Thoracic aorta (tissue), 2 donors: ENCODE data around the gene REM2. TPM values are rescaled to one million over a fixed set of nuclear protein-coding genes. Genes with fewer than 3 reads are reported as not detected.

Source experiments
- ATAC-seq: fragments of 150-250 bp; one replicate; pipeline ENCODE4 v1.8.0; 2017; ENCODE audit warnings: low read depth; ENCODE audit not compliant: insufficient number of reproducible peaks, low FRiP score
- DNase-seq: peaks from one replicate; pipeline ENCODE4 v3.0.0-alpha.2; 2020; ENCODE audit warnings: low spot score
- H3K27ac ChIP-seq, 2 donors: fragments of 200-600 bp; sonication (generic); 1 replicate in 1 of 2; 2 replicates in 1 of 2; pipeline ENCODE4 v1.5.1; 2016; ENCODE audit warnings: mild to moderate bottlenecking in 2 of 2, moderate library complexity in 2 of 2
- H3K27me3 ChIP-seq: fragments of 200-600 bp; sonication (generic); replicated peaks from 2 replicates; pipeline ENCODE4 v1.6.0; 2016; ENCODE audit warnings: mild to moderate bottlenecking; ENCODE audit not compliant: insufficient read depth
- H3K36me3 ChIP-seq: fragments of 200-600 bp; sonication (generic); one replicate; pipeline ENCODE4 v1.5.1; 2016
- H3K4me1 ChIP-seq, 2 donors: fragments of 200-600 bp; sonication (generic); 1 replicate in 1 of 2; 2 replicates in 1 of 2; pipeline versions ENCODE4 v1.5.1 to v1.6.0; 2016; ENCODE audit warnings: low read depth in 2 of 2, mild to moderate bottlenecking in 1 of 2; ENCODE audit not compliant: control insufficient read depth in 1 of 2
- H3K4me3 ChIP-seq: fragments of 200-600 bp; sonication (generic); 2 replicates; pipeline ENCODE4 v1.5.1; 2016; ENCODE audit warnings: mild to moderate bottlenecking
- H3K9me3 ChIP-seq: fragments of 200-600 bp; sonication (generic); 2 replicates; pipeline ENCODE4 v1.5.1; 2016
- total RNA-seq, 2 donors: library from RNA; depleted of rRNA; stranded (reverse); fragments of >200 nt; gene quantifications; one replicate each; pipeline versions ENCODE4 v1.1.0 to v1.2.3, GENCODE V29; 2016
- TF ChIP-seq, protein P1 (sequence below): fragments of 200-600 bp; sonication (generic); IDR thresholded peaks from one replicate; pipeline ENCODE4 v1.5.1; 2019; ENCODE audit warnings: antibody characterized with exemption

The REM2 gene
- total RNA-seq, 2 donors from 2014 or later = 0.28 TPM; not detected in 1

GRCh38 chr14:22837750-22838538 lies 45.1 kb upstream of the REM2 start:
- DNase-seq = no peak
- H3K27ac ChIP-seq = peak overlapping the region; percentile 95 to 98
- peak; percentile 45 for ATAC-seq
- peaks cover 16 to 37% of the 10 kb centered on the region in 2 donors for H3K4me1 ChIP-seq
- peaks cover 24% of the 10 kb centered on the region for H3K36me3 ChIP-seq
- TF ChIP-seq, protein P1, sequence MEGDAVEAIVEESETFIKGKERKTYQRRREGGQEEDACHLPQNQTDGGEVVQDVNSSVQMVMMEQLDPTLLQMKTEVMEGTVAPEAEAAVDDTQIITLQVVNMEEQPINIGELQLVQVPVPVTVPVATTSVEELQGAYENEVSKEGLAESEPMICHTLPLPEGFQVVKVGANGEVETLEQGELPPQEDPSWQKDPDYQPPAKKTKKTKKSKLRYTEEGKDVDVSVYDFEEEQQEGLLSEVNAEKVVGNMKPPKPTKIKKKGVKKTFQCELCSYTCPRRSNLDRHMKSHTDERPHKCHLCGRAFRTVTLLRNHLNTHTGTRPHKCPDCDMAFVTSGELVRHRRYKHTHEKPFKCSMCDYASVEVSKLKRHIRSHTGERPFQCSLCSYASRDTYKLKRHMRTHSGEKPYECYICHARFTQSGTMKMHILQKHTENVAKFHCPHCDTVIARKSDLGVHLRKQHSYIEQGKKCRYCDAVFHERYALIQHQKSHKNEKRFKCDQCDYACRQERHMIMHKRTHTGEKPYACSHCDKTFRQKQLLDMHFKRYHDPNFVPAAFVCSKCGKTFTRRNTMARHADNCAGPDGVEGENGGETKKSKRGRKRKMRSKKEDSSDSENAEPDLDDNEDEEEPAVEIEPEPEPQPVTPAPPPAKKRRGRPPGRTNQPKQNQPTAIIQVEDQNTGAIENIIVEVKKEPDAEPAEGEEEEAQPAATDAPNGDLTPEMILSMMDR = no peak
- no peaks in the 10 kb centered on the region for H3K9me3 ChIP-seq
- no peaks in the 10 kb centered on the region for H3K27me3 ChIP-seq
- peak overlapping the region; percentile 96 for H3K4me3 ChIP-seq

DNA sequence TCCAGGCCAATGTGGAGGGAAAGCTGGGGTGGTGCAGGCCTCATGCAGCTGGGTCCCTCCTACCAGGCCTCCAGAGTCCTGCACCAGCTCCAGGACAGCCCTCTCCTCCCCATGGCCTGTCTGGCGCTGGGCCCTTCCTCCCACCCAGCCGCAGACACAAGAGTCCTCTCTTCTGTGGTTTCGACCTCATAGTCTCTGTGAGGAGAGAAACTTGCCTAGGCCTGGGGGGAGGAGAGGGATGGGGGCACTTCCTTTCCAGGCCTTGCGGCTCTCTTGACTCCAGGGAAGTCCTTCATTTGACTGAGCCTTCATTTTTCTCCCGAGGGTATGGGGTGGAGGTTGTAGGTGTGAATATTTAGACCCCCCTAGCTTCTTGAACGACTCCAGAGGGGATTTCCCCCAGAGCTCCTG lies 44.4 kb upstream of the REM2 start:
- Histone ChIP-seq H3K9me3 (no peaks in the 10 kb centered on the region), H3K4me3 (peak overlapping the region; percentile 96), H3K36me3 (peaks cover 31% of the 10 kb centered on the region), H3K4me1 (peaks cover 16 to 42% of the 10 kb centered on the region in 2 donors), H3K27me3 (no peaks in the 10 kb centered on the region), H3K27ac (peak overlapping the region; percentile 95 to 98)
- DNase-seq (no peak), ATAC-seq (no peak)
- TF ChIP-seq, protein P1 = no peak

DNA sequence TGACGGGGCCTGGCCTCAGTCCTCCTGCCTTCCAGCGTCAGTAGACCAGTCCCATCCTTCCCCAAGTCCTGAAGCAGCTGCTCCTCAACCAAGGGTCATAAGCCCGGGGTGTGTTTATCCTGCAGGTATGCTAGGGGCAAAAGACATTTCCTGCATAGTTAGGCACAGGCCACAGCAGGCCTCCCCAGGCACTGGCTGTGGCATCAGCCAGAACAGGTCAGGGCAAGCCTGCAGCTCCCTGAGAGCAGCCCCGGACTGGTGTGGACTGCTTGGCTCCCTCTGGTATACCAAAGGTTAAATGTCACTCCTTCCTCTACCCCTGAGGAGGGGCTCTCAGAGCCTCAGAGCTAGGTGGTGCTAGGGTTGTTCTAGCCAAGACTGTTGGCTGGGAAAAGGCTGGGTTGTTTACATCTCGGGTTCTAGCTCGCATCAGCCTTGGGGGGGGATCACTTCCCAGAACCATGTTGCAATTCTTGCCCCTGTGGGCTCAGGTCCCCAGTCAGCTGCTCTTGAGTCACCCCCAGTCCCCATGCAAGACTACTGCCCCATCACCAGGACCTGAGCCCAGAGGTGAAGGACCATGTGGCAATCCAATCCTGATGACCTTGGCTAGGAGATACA lies 43.8 kb upstream of the REM2 start:
- H3K27me3 ChIP-seq = no peaks in the 10 kb centered on the region
- H3K27ac ChIP-seq = peak overlapping the region; percentile 95 to 98
- H3K4me3 ChIP-seq = peak overlapping the region; percentile 96
- H3K4me1 ChIP-seq = peaks cover 16 to 42% of the 10 kb centered on the region in 2 donors
- TF ChIP-seq, protein P1 = no peak
- no peaks in the 10 kb centered on the region for H3K9me3 ChIP-seq
- ATAC-seq (no peak), DNase-seq (no peak)
- peaks cover 37% of the 10 kb centered on the region for H3K36me3 ChIP-seq

GRCh38 chr14:22841311-22841710 lies 41.7 kb upstream of the REM2 start:
- no peaks in the 10 kb centered on the region for H3K27me3 ChIP-seq
- ATAC-seq = no peak
- no peak for DNase-seq
- H3K36me3 ChIP-seq = peaks cover 57% of the 10 kb centered on the region
- no peaks in the 10 kb centered on the region for H3K9me3 ChIP-seq
- peak overlapping the region in 1 of 2 donors; percentile 33 for H3K27ac ChIP-seq
- TF ChIP-seq, protein P1 = no peak
- H3K4me3 ChIP-seq = no peak overlapping the region
- peaks cover 17 to 58% of the 10 kb centered on the region in 2 donors for H3K4me1 ChIP-seq

DNA sequence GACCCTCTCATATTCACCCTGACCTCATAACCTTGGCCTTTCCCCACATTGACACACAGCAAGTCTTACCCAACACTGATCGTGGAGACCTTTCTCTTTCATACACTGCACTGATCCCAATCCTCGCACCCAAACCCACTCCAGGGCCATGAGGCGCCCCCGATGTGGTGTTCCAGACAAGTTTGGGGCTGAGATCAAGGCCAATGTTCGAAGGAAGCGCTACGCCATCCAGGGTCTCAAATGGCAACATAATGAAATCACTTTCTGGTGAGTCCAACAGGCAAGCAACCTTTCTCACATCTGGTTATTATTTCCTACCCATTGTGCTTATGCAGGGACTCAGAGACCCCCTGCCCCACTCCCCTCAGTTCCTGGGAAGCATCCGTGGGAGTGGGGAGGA lies 41.3 kb upstream of the REM2 start:
- H3K27ac ChIP-seq = peak overlapping the region; percentile 16 to 33
- H3K4me1 ChIP-seq = peaks cover 21 to 62% of the 10 kb centered on the region in 2 donors
- peaks cover 57% of the 10 kb centered on the region for H3K36me3 ChIP-seq
- H3K27me3 ChIP-seq = no peaks in the 10 kb centered on the region
- no peak for ATAC-seq
- no peaks in the 10 kb centered on the region for H3K9me3 ChIP-seq
- TF ChIP-seq, protein P1 = no peak
- no peak overlapping the region for H3K4me3 ChIP-seq
- DNase-seq = no peak
